GM18951 (cell line): ENCODE results near the gene CASQ2.

Experiments used
- POLR2A ChIP-seq: IDR thresholded peaks from 4 replicates; pipeline ENCODE4 v1.6.1; 2011; ENCODE audit warnings: mild to moderate bottlenecking; ENCODE audit not compliant: insufficient read length, insufficient read depth; ENCODE audit errors: extremely low read depth
- in situ Hi-C: fragments of 300-500 bp; cut with MboI; formaldehyde crosslinking; loops from one replicate; pipeline ENCODE4 v1.12.0; 2022; ENCODE audit warnings: low sequenced_read_pairs, mixed read lengths, inconsistent platforms; ENCODE audit not compliant: unreplicated experiment

Gene CASQ2

DNA sequence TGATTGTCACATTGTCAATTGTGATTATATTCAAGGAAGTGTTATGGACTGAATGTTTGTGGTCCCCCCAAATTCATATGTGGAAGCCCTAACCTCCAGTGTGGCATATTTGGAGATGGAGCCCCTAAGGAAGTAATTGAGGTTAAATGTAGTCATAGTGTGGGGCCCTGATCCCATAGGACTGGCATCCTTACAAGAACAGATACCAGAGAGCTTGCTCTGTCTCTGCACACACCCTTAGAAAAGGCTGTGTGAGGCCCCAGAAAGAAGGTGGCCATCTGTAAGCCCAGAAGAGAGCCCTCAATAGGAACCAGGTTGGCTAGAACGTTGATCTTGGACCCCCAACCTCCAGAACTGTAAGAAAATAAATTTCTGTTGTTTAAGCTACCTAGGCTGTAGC lies 98.6 kb downstream of the CASQ2 start:
- TF ChIP-seq POLR2A = no peak
- in situ Hi-C loops = no loop called here

DNA sequence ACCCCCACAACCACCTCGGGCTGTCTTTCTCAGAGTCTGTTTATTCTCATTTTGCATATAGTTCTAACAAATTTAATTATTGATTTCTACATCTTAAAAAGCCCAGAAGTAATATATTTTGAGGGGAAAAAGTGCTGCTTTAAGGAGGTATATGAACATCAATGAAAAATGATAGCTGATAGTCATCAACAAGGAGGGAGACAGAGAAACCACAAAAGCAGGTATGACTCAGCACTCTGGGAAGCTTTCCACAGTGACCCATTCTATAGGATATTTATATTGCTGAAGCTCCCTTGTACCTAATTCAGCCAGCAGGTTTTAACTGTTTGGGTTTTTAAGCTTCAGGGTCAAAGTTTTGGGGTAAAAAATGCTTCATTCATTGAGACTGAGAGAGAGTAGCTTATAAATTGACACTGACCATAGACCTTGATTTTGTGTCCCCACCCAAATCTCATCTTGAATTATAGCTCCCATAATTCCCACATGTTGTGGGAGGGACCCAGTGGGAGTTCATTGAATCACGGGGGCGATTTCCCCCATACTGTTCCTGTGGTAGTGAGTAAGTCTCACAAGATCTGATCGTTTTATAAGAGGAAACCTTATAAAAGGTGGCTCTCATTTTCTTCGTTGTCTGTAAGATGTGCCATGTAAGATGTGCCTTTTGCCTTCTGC lies 99.4 kb downstream of the CASQ2 start:
- no peak for TF ChIP-seq POLR2A

DNA sequence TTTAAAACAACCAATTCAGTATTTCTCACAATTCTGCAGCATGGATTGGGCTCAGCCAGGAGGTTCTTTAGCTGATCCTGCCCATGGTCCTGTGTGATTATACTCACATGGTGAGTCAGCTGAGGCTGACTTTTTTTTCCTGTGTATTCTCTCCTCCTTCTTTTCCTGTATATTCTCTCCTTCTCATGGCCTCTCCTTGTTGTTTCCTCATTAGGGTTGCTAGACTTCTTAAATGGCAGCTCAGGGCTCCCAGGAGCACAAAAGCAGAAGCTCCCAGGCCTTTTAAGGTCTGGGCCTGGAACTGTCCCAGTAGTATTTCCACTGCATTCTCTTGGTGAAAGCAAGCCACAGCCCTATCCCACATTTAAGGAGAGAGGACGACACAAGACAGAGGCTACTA lies 99.9 kb downstream of the CASQ2 start:
- TF ChIP-seq POLR2A = no peak
- in situ Hi-C loops = no loop called here

More for the DNA sequence above, 99.4 kb downstream of the CASQ2 start:
- in situ Hi-C loops = no loop called here

DNA sequence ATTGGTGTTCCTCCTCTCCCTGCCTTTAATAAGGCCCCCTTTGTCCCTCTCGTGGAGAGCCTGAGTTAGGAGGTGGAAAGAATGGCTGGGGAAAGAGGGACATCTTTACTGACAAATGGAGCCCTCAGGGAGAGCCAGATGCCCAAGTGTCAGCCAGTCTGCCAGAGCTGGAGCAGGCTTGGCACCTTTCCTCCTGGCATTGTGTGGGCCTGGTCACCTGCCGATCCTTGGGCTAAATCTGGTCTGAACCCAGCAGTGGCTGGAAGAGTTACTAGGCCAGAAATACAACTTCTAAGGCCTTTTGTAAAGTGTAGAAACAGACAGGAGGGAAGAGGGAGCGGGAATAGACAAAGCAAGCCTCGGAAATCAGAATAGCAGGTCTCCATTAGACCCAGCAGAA lies 101.8 kb downstream of the CASQ2 start:
- no peak for TF ChIP-seq POLR2A

DNA sequence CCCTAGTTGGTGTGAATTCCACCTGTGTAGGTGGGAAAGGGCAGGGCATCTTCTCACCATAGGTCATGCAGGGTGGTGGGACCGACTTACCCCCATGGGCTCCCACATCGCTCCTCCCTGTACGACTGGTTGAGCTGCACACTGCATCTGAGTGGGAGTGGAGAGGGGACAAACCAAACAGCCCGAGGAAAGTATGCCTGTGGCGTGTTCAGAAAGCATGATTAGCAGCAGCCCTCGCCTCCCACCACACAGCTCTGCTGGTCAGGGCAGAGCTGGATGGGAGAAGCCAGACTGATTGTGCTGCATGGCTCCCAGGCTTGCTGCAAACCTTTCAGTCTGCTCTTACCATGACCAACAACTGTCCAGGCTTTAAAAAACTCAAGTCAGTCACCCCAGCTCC lies 102.3 kb downstream of the CASQ2 start:
- TF ChIP-seq POLR2A = no peak
- in situ Hi-C loops = no loop called here

More for the DNA sequence above, 101.8 kb downstream of the CASQ2 start:
- in situ Hi-C loops = no loop called here

DNA sequence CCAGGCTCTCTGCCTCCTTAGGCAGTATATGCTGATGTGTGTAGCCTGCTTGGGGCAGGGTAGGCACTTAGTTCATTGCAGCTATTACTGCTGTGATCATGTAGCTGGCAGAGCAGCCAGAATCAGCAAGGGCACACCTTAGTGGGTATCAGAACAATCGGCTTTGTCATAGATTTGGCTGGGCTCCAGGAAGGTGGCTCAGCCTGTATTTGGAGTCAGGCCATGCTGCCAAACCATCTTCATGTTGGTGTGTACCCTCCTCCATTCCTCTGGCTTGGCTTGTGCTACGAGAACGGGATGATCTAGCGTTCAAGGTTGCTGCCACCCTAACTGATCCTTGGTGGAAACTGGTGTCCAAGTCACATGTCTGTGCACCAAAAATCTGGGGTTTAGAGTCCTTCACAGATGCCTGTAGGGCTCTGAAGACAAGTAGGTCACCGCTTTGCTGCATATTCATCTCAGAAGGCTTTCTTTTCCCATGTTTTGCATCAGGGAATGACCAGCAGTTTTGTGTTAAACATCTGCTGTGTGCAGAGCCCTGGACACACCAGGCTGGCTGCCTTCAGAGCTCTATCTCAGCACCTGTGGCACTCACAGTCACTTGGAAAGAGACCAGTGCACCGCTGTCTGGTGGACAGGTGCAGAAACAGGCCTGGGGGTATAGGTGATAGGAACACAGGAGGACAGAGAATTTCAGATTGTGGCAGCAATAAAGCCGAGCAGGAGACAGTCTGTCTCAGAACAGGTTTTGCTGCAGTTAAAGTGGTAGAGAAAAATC lies 103.0 kb downstream of the CASQ2 start:
- in situ Hi-C loops = no loop called here
- no peak for TF ChIP-seq POLR2A

DNA sequence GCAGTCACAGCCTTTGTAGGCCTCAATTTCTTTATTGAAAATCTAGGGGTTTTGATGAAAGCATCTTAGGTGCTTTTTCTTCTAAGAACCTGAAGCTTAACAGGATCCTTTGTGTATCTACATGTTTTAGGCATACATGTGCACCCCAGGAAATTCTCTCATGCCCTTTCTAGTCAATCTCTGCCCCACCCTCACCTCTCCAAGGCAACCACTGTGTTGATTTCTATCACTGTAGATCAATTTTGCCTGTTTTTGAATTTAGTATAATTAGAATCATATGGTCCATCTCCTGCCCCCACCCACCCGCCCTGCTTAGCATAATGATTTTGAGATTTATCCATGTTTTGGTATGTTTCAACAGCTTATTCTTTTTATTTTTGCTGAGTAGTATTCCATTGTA lies 107.4 kb downstream of the CASQ2 start:
- no peak for TF ChIP-seq POLR2A
- in situ Hi-C loops = no loop called here

DNA sequence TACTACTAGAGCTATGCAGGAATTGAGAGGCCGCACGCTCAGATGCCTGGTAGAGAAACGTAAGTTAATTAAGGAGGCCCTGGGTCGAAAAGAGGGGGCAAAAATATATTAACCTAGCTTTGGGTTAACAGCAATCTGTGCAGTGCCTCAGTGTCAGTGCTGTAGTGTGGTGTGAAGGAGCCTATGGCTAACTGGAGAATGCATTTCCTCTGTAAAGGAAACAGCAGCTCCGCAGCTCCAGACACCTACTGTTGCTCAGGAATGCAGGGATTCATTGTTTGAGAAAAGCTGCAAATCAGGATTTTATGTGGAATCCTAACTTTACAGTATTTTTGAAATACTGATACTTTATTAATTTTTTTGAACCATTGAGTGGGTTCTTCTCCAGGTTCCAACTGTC lies 108.4 kb downstream of the CASQ2 start:
- no peak for TF ChIP-seq POLR2A
- in situ Hi-C loops = no loop called here

DNA sequence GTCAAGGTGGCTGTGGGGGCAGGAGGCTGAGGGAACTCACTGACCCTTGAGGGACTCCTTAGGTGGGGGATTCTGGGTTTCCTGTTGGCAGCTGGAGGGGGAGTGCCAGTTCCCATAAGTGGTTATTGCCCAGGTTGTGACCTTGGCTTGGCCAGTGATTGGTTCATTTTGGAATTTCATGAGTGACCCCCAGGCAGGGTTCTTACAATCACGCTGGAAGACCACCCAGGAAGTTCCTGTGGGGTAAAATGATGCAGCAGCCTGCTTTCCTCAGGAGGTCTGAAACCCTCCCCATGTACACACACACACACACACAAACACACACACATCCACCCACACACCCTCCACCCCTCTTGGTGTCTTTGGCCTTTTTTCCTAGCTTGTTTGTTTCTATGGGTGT lies 109.9 kb downstream of the CASQ2 start:
- no peak for TF ChIP-seq POLR2A
- in situ Hi-C loops = no loop called here

DNA sequence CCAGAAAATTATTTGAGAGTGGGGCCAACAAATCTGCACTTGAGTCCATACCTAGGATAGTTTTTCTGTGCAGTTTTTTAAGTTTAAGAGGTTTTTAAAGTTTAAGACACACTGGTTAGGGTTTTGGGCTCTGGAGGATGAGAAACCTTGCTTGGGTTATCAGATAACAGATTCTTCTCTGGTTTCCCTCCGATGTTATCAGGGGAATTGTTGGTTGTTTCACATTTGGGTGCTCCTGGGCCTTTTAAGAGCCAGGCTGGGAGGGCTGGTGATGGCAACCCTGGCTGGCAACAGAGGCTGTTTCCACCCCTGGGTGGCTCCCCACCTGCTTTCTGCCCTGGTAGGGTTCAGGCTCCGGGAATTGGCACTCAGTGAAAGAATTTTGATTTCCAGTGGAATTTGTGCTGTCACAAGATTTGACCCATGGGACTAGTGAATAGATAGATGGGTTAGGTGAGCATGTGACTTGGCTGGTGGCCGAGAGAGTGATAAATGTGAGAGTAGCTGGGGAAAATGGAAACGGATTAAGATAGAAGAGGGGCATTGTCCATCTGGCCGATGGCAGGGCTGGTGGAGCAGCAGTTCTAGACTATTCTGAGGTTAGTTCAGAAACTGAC lies 111.9 kb downstream of the CASQ2 start:
- in situ Hi-C loops = no loop called here
- no peak for TF ChIP-seq POLR2A

DNA sequence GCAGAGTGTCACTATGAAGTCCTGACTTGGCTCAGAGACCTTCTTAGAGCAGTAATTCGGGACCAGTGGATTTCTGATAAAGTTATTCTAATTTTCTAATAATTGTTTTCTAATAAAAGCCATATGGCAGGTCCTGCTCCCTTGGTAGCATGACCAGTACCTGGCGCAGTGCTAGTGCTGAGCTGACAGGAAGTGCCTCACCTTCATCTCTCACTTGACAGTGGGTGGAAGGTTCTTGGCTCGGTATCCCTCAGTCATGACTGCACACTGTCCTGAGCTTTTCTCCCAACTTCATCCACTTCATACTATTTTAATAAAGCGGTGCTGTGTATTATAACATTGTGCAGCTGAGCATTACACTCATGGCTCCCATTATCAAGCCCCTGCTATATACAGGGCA lies 112.6 kb downstream of the CASQ2 start:
- in situ Hi-C loops = no loop called here
- TF ChIP-seq POLR2A = no peak

DNA sequence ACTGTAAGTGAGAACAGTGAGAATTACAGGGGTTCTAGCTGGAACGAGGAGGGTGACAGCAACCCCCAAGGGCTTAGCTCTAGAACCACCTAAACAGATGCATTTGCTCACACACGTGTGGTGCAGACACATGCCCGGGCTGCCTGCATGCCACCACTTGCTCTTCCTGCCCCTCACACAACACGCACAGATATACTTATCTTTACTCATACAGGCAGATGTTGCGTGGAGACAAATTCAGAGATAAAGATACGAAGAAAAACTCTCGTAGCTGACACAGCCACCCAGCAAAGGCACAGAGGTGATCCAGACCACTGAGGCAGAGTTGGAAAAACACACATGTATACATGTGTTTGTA lies 113.2 kb downstream of the CASQ2 start:
- no peak for TF ChIP-seq POLR2A
- in situ Hi-C loops = no loop called here

DNA sequence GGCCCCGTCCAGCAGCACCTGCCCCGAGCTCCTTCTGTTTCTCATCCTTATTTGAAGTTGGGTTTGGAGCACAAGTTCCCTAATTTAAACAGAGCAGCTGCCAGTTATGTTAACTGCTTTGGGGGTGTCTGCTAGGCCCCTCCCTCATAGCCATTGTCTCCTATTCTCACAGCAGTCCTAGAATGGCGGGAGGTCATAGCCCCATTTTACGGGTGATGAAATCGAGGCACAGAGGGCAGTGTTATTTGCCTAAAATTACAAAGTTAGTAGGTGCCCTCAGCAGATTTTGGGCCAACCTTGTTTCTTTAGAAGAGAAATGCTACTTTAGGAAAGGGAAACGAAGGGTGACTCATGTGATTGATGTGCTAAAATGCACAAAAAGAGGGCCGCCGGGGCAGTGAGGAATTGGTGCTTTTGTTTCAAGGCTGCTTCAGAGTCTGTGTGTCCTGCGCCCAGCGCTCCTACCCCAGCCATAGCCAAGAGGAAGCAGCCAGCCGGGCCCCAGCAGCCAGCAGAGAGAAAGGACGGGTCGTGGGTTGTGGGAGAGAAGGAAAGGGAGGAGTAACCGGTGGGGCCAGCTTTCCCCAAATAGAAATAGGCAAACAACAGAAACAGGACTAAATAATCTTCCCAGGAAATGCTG lies 113.7 kb downstream of the CASQ2 start:
- no peak for TF ChIP-seq POLR2A
- in situ Hi-C loops = no loop called here
